ENCODE data around the gene SLAMF6.

GRCh38 chr1:160438317-160438918, 84.6 kb downstream of the SLAMF6 start:
- TF ChIP-seq CTCF (IDR thresholded peaks at IDR 0.05) (no peak), POLR2AphosphoS5 (IDR thresholded peaks at IDR 0.05) (no peak), POLR2A (IDR thresholded peaks at IDR 0.05) (no peak), EP300 (IDR thresholded peaks at IDR 0.05; ENCODE audit: low read depth) (no peak)
